IMR-90 (cell line): ENCODE measurements around the gene TBC1D22A.

Experiments used
- POLR2A ChIP-seq: IDR thresholded peaks from 2 replicates; pipeline ENCODE4 v1.6.1; 2012; ENCODE audit warnings: mild to moderate bottlenecking, low read depth, low read length
- SMC3 ChIP-seq: fragments of 150-350 bp; IDR thresholded peaks from 2 replicates; pipeline ENCODE4 v1.6.1; 2016; ENCODE audit warnings: low read depth, mild to moderate bottlenecking, antibody characterized with exemption, low read length, moderate library complexity

DNA sequence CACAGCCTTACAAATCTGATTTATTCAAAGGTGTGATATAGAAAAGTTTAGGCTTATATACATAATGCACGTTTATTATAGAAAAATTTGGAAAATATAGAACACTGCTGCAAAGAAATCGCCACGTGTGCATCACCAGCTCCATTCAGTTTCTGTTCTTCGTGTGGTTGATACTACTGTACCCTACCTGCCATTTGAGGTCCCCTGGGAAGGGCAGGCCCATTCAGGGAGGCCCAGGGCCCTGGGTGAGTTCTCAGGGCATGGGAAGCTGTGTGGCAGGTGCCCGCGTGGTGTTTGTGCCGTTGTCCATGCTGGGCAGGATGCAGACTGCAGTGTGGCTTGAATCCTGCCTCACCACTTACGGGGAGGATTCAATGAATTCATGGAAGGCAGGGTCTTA is 60.8 kb downstream of the TBC1D22A start:
- TF ChIP-seq SMC3 (no peak), POLR2A (no peak)
